ENCODE measurements around the gene UGT2B11.
"Not testable (repeated sequence)": the region's sequence is repeated elsewhere in the genome, so short reads cannot be mapped to it uniquely, and the experiment has no call there.

The UGT2B11 gene

GRCh38 chr4:69214716-69215115, at the start of gene UGT2B11:
UGT2B11 (minus strand) TSS chr4:69214748; CDS start chr4:69214722, 26 bp downstream.
- DNase-seq (ENCODE audit: low read depth) = no peak

GRCh38 chr4:69253147-69253772, 38.7 kb upstream of the UGT2B11 start:
- not testable (repeated sequence) for DNase-seq (ENCODE audit: low read depth)

GRCh38 chr4:69250884-69251283, 36.3 kb upstream of the UGT2B11 start:
- not testable (repeated sequence) for DNase-seq (ENCODE audit: low read depth)

GRCh38 chr4:69242562-69243240, 28.2 kb upstream of the UGT2B11 start:
- not testable (repeated sequence) for DNase-seq (ENCODE audit: low read depth)

- DNase-seq (ENCODE audit: low read depth) = not testable (repeated sequence)
These were observed 27.2 kb upstream of the UGT2B11 start for GRCh38 chr4:69241746-69242145.

- DNase-seq (ENCODE audit: low read depth) = not testable (repeated sequence)
These were observed 26.2 kb upstream of the UGT2B11 start for GRCh38 chr4:69240787-69241186.

GRCh38 chr4:69239557-69240168, 25.1 kb upstream of the UGT2B11 start:
- no peak for DNase-seq (ENCODE audit: low read depth)

- no peak for DNase-seq (ENCODE audit: low read depth)
These were observed 24.5 kb upstream of the UGT2B11 start for GRCh38 chr4:69239092-69239491.

- DNase-seq (ENCODE audit: low read depth) = no peak
These were observed 10.3 kb upstream of the UGT2B11 start for GRCh38 chr4:69224891-69225290.

- DNase-seq (ENCODE audit: low read depth) = not testable (repeated sequence)
These were observed 8.7 kb upstream of the UGT2B11 start for GRCh38 chr4:69223277-69223676.

GRCh38 chr4:69218491-69218890, 3.9 kb upstream of the UGT2B11 start:
- not testable (repeated sequence) for DNase-seq (ENCODE audit: low read depth)

GRCh38 chr4:69210911-69211310, 3.6 kb downstream of the UGT2B11 start:
- no peak for DNase-seq (ENCODE audit: low read depth)

- not testable (repeated sequence) for DNase-seq (ENCODE audit: low read depth)
These were observed 16.0 kb downstream of the UGT2B11 start for GRCh38 chr4:69198506-69198905.

- DNase-seq (ENCODE audit: low read depth) = no peak
These were observed 18.2 kb downstream of the UGT2B11 start for GRCh38 chr4:69196209-69196965.

GRCh38 chr4:69194166-69194565, 20.4 kb downstream of the UGT2B11 start:
- DNase-seq (ENCODE audit: low read depth) = no peak

- not testable (repeated sequence) for DNase-seq (ENCODE audit: low read depth)
These were observed 22.6 kb downstream of the UGT2B11 start for GRCh38 chr4:69191905-69192304.

GRCh38 chr4:69190621-69191020, 23.9 kb downstream of the UGT2B11 start:
- DNase-seq (ENCODE audit: low read depth) = not testable (repeated sequence)

GRCh38 chr4:69181519-69182169, 32.9 kb downstream of the UGT2B11 start:
- not testable (repeated sequence) for DNase-seq (ENCODE audit: low read depth)

- DNase-seq (ENCODE audit: low read depth) = not testable (repeated sequence)
These were observed 34.7 kb downstream of the UGT2B11 start for GRCh38 chr4:69179817-69180216.

GRCh38 chr4:69178751-69179205, 35.8 kb downstream of the UGT2B11 start:
- DNase-seq (ENCODE audit: low read depth) = not testable (repeated sequence)

- not testable (repeated sequence) for DNase-seq (ENCODE audit: low read depth)
These were observed 44.1 kb downstream of the UGT2B11 start for GRCh38 chr4:69170233-69171134.

Data from HS-27A (cell line).